Upper lobe of left lung (tissue), 6 donors: Measurements from ENCODE around the gene C1orf159. TPM values are rescaled to one million over a fixed set of nuclear protein-coding genes. Genes with fewer than 3 reads are reported as not detected.

Experiments used
- ATAC-seq, 2 donors: fragments of 200-7000 bp; cut with Tn5 transposase; one replicate each; pipeline ENCODE4 v1.9.1; 2022; ENCODE audit warnings: mild to moderate bottlenecking in 2 of 2, moderate library complexity in 2 of 2; ENCODE audit not compliant: low FRiP score in 2 of 2
- DNase-seq, 2 donors: peaks; one replicate each; pipeline ENCODE4 v3.0.0-alpha.2; 2019 to 2020
- H3K27ac ChIP-seq, 4 donors: fragments of 200-600 bp; sonication (generic); one replicate each; pipeline ENCODE4 v1.5.1; 2016 to 2019
- H3K27me3 ChIP-seq, 4 donors: fragments of 200-600 bp; sonication (generic); one replicate each; pipeline ENCODE4 v1.5.1; 2017 to 2019
- H3K36me3 ChIP-seq, 4 donors: fragments of 200-600 bp; sonication (generic); one replicate each; pipeline ENCODE4 v1.5.1; 2016 to 2019
- H3K4me1 ChIP-seq, 4 donors: fragments of 200-600 bp; sonication (generic); one replicate each; pipeline ENCODE4 v1.5.1; 2018 to 2019
- H3K4me3 ChIP-seq, 4 donors: fragments of 200-600 bp; sonication (generic); one replicate each; pipeline ENCODE4 v1.5.1; 2017 to 2019; ENCODE audit warnings: mild to moderate bottlenecking in 2 of 4, moderate library complexity in 1 of 4
- H3K9me3 ChIP-seq, 4 donors: fragments of 200-600 bp; sonication (generic); one replicate each; pipeline ENCODE4 v1.5.1; 2018 to 2019
- CTCF ChIP-seq, 6 experiments: fragments of 450-650 bp in 4 of 6; fragments of 200-600 bp in 2 of 6; sonication (generic) in 2 of 6; IDR thresholded peaks; one replicate each; pipeline ENCODE4 v1.5.1; 2016 to 2019; ENCODE audit warnings: antibody characterized with exemption in 6 of 6
- EP300 ChIP-seq, 4 donors: sonication (generic); formaldehyde crosslinking; IDR thresholded peaks; one replicate each; pipeline ENCODE4 v1.5.1; 2017; ENCODE audit warnings: antibody characterized with exemption in 4 of 4, control low read depth in 2 of 4
- POLR2A ChIP-seq, 4 donors: fragments of 450-650 bp; IDR thresholded peaks; one replicate each; pipeline ENCODE4 v1.5.1; 2016 to 2017; ENCODE audit warnings: antibody characterized with exemption in 4 of 4, mild to moderate bottlenecking in 2 of 4
- POLR2AphosphoS5 ChIP-seq, 2 donors: sonication (generic); formaldehyde crosslinking; IDR thresholded peaks; one replicate each; pipeline ENCODE4 v1.5.1; 2017; ENCODE audit warnings: antibody characterized with exemption in 2 of 2
- WGBS, 2 donors: methylation state at CpG; one replicate each; pipeline ENCODE4 v1.1.5; 2017 to 2018; 5-methylcytosine and 5-hydroxymethylcytosine counted together
- total RNA-seq, 6 donors: library from RNA; depleted of rRNA in 4 of 6; stranded (reverse); fragments of >200 nt in 4 of 6; gene quantifications; one replicate each; pipeline versions ENCODE4 v1.1.0 to v1.2.1, GENCODE V29; 2016 to 2021
- donor health status: DM: no; HTN: no; CAD: no; lungs with moderate emphysema.
- donor health status: DM: no; HTN: yes; CAD: no; lungs with severe emphysema.

C1orf159 gene
- total RNA-seq, 6 donors from 2014 or later = 5.7 to 34.6 (median 15.2) TPM

- ATAC-seq (no peak), DNase-seq (peak in 1 of 2 donors; percentile 75)
- H3K9me3 ChIP-seq = no peaks in the 10 kb centered on the region
- peaks cover 0 to 31% (median 15%) of the 10 kb centered on the region in 4 donors for H3K27me3 ChIP-seq
- 87 to 94% methylated on average over 35 to 48 of the region's 50 CpGs for WGBS, 2 donors
- no peak overlapping the region for H3K4me3 ChIP-seq
- no peak overlapping the region for H3K27ac ChIP-seq
- TF ChIP-seq EP300 (IDR thresholded peaks at IDR 0.05) (no peak), CTCF (IDR thresholded peaks at IDR 0.05) (no peak), POLR2AphosphoS5 (IDR thresholded peaks at IDR 0.05) (no peak), POLR2A (IDR thresholded peaks at IDR 0.05) (no peak)
- H3K36me3 ChIP-seq = peaks cover 0 to 42% (median 31%) of the 10 kb centered on the region in 4 donors
- H3K4me1 ChIP-seq = peaks cover 15 to 20% (median 19%) of the 10 kb centered on the region in 4 donors
These were observed 59.8 kb downstream of the C1orf159 start for GRCh38 chr1:1055841-1056736.

- Histone ChIP-seq H3K27ac (no peak overlapping the region), H3K4me1 (peaks cover 12 to 18% (median 15%) of the 10 kb centered on the region in 4 donors), H3K9me3 (no peaks in the 10 kb centered on the region), H3K27me3 (peaks cover 0 to 20% (median 6%) of the 10 kb centered on the region in 4 donors), H3K36me3 (peaks cover 0 to 53% (median 40%) of the 10 kb centered on the region in 4 donors), H3K4me3 (no peak overlapping the region)
- DNase-seq (peak in 1 of 2 donors; percentile 79), ATAC-seq (no peak)
- WGBS, 2 donors = 89 to 93% methylated on average over 11 to 23 of the region's 23 CpGs
- no peak for TF ChIP-seq POLR2A (IDR thresholded peaks at IDR 0.05)
- TF ChIP-seq CTCF (IDR thresholded peaks at IDR 0.05) = no peak
- TF ChIP-seq POLR2AphosphoS5 (IDR thresholded peaks at IDR 0.05) = no peak
- TF ChIP-seq EP300 (IDR thresholded peaks at IDR 0.05) = no peak
These were observed 60.9 kb downstream of the C1orf159 start for GRCh38 chr1:1054971-1055370.

- no peak overlapping the region for H3K4me3 ChIP-seq
- ATAC-seq (no peak), DNase-seq (peak in 1 of 2 donors; percentile 66)
- peaks cover 0 to 12% (median 5%) of the 10 kb centered on the region in 4 donors for H3K27me3 ChIP-seq
- 95 to 96% methylated on average over 8 to 16 of the region's 18 CpGs for WGBS, 2 donors
- no peak overlapping the region for H3K27ac ChIP-seq
- peaks cover 7 to 11% (median 8%) of the 10 kb centered on the region in 4 donors for H3K4me1 ChIP-seq
- TF ChIP-seq CTCF (IDR thresholded peaks at IDR 0.05) = no peak
- TF ChIP-seq POLR2AphosphoS5 (IDR thresholded peaks at IDR 0.05) = no peak
- no peak for TF ChIP-seq EP300 (IDR thresholded peaks at IDR 0.05)
- no peak for TF ChIP-seq POLR2A (IDR thresholded peaks at IDR 0.05)
- no peaks in the 10 kb centered on the region for H3K9me3 ChIP-seq
- H3K36me3 ChIP-seq = peaks cover 0 to 60% (median 43%) of the 10 kb centered on the region in 4 donors
These were observed 61.7 kb downstream of the C1orf159 start for GRCh38 chr1:1054099-1054700.

DNA sequence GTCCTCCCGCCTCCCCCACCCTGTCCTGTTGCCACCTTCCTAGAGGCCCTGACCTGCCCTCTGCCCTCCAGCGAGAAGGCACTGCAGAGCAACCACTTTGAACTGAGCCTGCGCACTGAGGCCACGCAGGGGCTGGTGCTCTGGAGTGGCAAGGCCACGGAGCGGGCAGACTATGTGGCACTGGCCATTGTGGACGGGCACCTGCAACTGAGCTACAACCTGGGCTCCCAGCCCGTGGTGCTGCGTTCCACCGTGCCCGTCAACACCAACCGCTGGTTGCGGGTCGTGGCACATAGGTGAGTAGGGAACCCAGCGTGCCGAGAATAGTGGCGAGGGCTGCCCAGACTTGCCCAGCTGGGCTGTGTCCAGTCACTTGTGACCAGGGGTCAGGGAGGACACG, 62.2 kb downstream of the C1orf159 start:
- DNase-seq = peak in 1 of 2 donors; percentile 75
- no peak for ATAC-seq
- Histone ChIP-seq H3K4me3 (no peak overlapping the region), H3K27me3 (peaks cover 0 to 7% (median 2%) of the 10 kb centered on the region in 4 donors), H3K27ac (no peak overlapping the region), H3K36me3 (peaks cover 0 to 61% (median 44%) of the 10 kb centered on the region in 4 donors), H3K9me3 (no peaks in the 10 kb centered on the region), H3K4me1 (peaks cover 1 to 6% (median 3%) of the 10 kb centered on the region in 4 donors)
- TF ChIP-seq POLR2AphosphoS5 (IDR thresholded peaks at IDR 0.05) (no peak), CTCF (IDR thresholded peaks at IDR 0.05) (no peak), POLR2A (IDR thresholded peaks at IDR 0.05) (no peak), EP300 (IDR thresholded peaks at IDR 0.05) (no peak)
- 95 to 100% methylated on average over 6 to 18 of the region's 18 CpGs for WGBS, 2 donors
